HepG2 (cell line): ENCODE results near the gene LTC4S. TPM values are rescaled to one million over a fixed set of nuclear protein-coding genes. Genes with fewer than 3 reads are reported as not detected.

ENCODE experiments used
- ATF1 ChIP-seq: IDR thresholded peaks from 2 replicates; pipeline ENCODE4 v1.6.1; 2016; ENCODE audit warnings: mild to moderate bottlenecking, control low read depth
- ATM ChIP-seq: fragments of 450-650 bp; IDR thresholded peaks from 2 replicates; pipeline ENCODE4 v1.7.1; 2017; ENCODE audit warnings: mild to moderate bottlenecking, borderline replicate concordance
- CBX2 ChIP-seq, 2 experiments: fragments of 200-600 bp in 1 of 2; sonication (generic); formaldehyde crosslinking in 1 of 2; IDR thresholded peaks; 2 replicates each; pipeline versions ENCODE4 v1.7.0 to v1.8.1; 2018 to 2022; ENCODE audit warnings: low read depth in 2 of 2, low read length in 1 of 2, mild to moderate bottlenecking in 1 of 2, missing genetic modification reagents in 1 of 2
- CREB1 ChIP-seq, 2 experiments: fragments of 450-650 bp in 1 of 2; IDR thresholded peaks; 2 replicates each; pipeline ENCODE4 v1.6.1; 2016 to 2017; ENCODE audit warnings: control low read depth in 1 of 2, mild to moderate bottlenecking in 1 of 2, missing compliant biosample characterization in 1 of 2, missing genetic modification characterization in 1 of 2
- EED ChIP-seq: sonication (generic); formaldehyde crosslinking; IDR thresholded peaks from 2 replicates; pipeline ENCODE4 v1.5.0; 2020; ENCODE audit warnings: mild to moderate bottlenecking, missing genetic modification reagents
- FOXA1 ChIP-seq, 2 experiments: fragments of 450-650 bp in 1 of 2; sonication (generic) in 1 of 2; formaldehyde crosslinking in 1 of 2; IDR thresholded peaks; 2 replicates each; pipeline versions ENCODE4 v1.4.0 to v1.6.1; 2016 to 2020; ENCODE audit warnings: missing genetic modification reagents in 1 of 2
- FOXK2 ChIP-seq: fragments of 450-650 bp; IDR thresholded peaks from 2 replicates; pipeline ENCODE4 v1.6.1; 2016
- GABPB1 ChIP-seq: IDR thresholded peaks from 2 replicates; pipeline ENCODE4 v1.6.1; 2016; ENCODE audit warnings: mild to moderate bottlenecking, missing genetic modification reagents, moderate library complexity, missing compliant biosample characterization
- HMG20B ChIP-seq: conservative IDR thresholded peaks from 2 replicates; pipeline ENCODE4 v1.6.1; 2016; ENCODE audit warnings: missing genetic modification reagents, missing compliant biosample characterization
- RXRA ChIP-seq: sonication (generic); formaldehyde crosslinking; IDR thresholded peaks from 2 replicates; pipeline ENCODE4 v1.5.1; 2020; ENCODE audit warnings: missing genetic modification reagents
- XRCC5 ChIP-seq: fragments of 200-400 bp; formaldehyde crosslinking; optimal IDR thresholded peaks from 2 replicates; pipeline ENCODE3; 2017; ENCODE audit warnings: mild to moderate bottlenecking, low read length
- ZBTB21 ChIP-seq: sonication (generic); formaldehyde crosslinking; IDR thresholded peaks from 2 replicates; pipeline ENCODE4 v1.4.0; 2020; ENCODE audit warnings: missing genetic modification reagents
- ZBTB37 ChIP-seq: sonication (generic); formaldehyde crosslinking; IDR thresholded peaks from 2 replicates; pipeline ENCODE4 v1.4.0; 2020; ENCODE audit warnings: mild to moderate bottlenecking, missing genetic modification reagents
- ZFP91 ChIP-seq: sonication (generic); formaldehyde crosslinking; IDR thresholded peaks from 2 replicates; pipeline ENCODE4 v1.9.0; 2022; ENCODE audit warnings: missing genetic modification reagents, mild to moderate bottlenecking, borderline replicate concordance
- ZNF124 ChIP-seq: sonication (generic); formaldehyde crosslinking; IDR thresholded peaks from 2 replicates; pipeline ENCODE4 v1.4.0; 2020; ENCODE audit warnings: missing genetic modification reagents
- ZNF280B ChIP-seq: sonication (generic); formaldehyde crosslinking; IDR thresholded peaks from 2 replicates; pipeline ENCODE4 v1.5.0; 2020; ENCODE audit warnings: missing genetic modification reagents, mild to moderate bottlenecking, borderline replicate concordance
- ZNF441 ChIP-seq: sonication (generic); formaldehyde crosslinking; IDR thresholded peaks from 2 replicates; pipeline ENCODE4 v1.7.0; 2021; ENCODE audit warnings: missing genetic modification reagents, borderline replicate concordance
- ZSCAN20 ChIP-seq: sonication (generic); formaldehyde crosslinking; IDR thresholded peaks from 2 replicates; pipeline ENCODE4 v1.4.0; 2020; ENCODE audit warnings: missing genetic modification reagents, mild to moderate bottlenecking, borderline replicate concordance
- polyA plus RNA-seq, 8 experiments: library from polyadenylated mRNA; depleted of rRNA in 3 of 8; stranded (reverse) in 7 of 8; unstranded in 1 of 8; fragments of >200 nt; fragmentation: Illumina TruSeq in 4 of 8; extraction: Trizol in 4 of 8; gene quantifications; 2 replicates each; pipeline versions ENCODE4 v1.2.1 to v1.2.3, GENCODE V29; 2011 to 2016; ENCODE audit warnings: low read depth in 4 of 8, missing spikeins in 1 of 8, mixed read lengths in 1 of 8; ENCODE audit not compliant: insufficient read depth in 1 of 8
- total RNA-seq, 5 experiments: library from RNA; depleted of rRNA; stranded (reverse); fragments of >200 nt; fragmentation: Illumina TruSeq; extraction: Trizol; gene quantifications; 2 replicates each; pipeline ENCODE4 v1.2.3, GENCODE V29; 2016; ENCODE audit warnings: low read depth in 1 of 5
- TF ChIP-seq, protein P1 (sequence below): sonication (generic); formaldehyde crosslinking; conservative IDR thresholded peaks from 2 replicates; pipeline ENCODE4 v1.4.0; 2020; ENCODE audit warnings: missing genetic modification reagents

The LTC4S gene
- total and polyA plus RNA-seq, 2 of the 13 experiments (the other 11 are each of a cell fraction or from before 2014, with no cell fraction given), result 0.35 TPM; not detected in 1

DNA sequence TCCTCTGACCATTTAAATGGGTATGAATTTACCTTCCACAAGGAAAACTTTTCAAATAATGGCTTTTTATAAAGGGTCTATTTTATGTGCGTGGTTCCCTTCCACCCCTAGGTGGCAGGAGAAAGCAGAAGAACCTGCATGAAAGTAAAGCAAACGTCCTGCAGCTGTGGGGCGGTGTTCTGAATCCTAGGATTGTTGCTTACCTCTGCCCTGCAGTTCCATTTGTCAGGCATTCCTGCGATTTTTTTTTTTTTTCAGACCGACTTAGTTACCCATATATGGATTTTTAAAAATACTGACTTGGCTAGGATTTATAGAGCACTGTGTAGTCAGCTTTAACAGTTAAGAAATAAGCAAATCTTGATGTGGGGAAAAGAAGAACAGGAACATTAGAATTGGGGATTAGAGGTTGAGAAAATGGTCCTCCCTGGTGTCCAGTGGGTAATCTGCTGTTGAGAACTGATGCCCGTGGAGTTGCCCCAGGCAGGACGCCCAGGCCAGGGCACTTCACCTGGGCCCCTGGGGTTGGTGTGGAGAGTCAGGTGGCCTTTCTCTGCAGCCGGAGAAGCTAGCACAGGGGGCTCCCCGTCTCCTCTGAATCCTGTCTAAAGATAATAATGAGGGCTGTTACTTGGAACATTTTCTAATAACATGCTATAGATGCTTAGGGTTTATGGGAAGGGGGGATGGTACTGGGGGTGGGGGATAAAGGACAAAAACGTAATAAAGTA lies 30.4 kb upstream of the LTC4S start (continued):
- TF ChIP-seq ZNF280B (CRISPR knock-in tag) (no peak), CREB1 (IDR thresholded peaks at IDR 0.05) (no peak), CREB1 (CRISPR knock-in tag; IDR thresholded peaks at IDR 0.05) (0 out of 2 replicates have a peak, but pooled peaks have one; percentile 41), ZNF124 (CRISPR knock-in tag) (no peak), HMG20B (no peak), XRCC5 (peak; percentile 41), FOXA1 (IDR thresholded peaks at IDR 0.05) (no peak), FOXA1 (CRISPR knock-in tag; IDR thresholded peaks at IDR 0.05) (no peak), ZBTB21 (no peak), ZSCAN20 (CRISPR knock-in tag) (no peak), ZBTB37 (CRISPR knock-in tag) (no peak), ZNF441 (no peak), FOXK2 (no peak), ATF1 (CRISPR knock-in tag) (no peak), GABPB1 (CRISPR knock-in tag) (no peak), CBX2 (IDR thresholded peaks at IDR 0.05; ENCODE audit: low read depth, low read length) (no peak), CBX2 (CRISPR knock-in tag; IDR thresholded peaks at IDR 0.05; ENCODE audit: low read depth) (no peak), RXRA (CRISPR knock-in tag) (no peak), EED (CRISPR knock-in tag) (no peak), ATM (no peak), ZFP91 (CRISPR knock-in tag) (no peak)
- TF ChIP-seq, protein P1, sequence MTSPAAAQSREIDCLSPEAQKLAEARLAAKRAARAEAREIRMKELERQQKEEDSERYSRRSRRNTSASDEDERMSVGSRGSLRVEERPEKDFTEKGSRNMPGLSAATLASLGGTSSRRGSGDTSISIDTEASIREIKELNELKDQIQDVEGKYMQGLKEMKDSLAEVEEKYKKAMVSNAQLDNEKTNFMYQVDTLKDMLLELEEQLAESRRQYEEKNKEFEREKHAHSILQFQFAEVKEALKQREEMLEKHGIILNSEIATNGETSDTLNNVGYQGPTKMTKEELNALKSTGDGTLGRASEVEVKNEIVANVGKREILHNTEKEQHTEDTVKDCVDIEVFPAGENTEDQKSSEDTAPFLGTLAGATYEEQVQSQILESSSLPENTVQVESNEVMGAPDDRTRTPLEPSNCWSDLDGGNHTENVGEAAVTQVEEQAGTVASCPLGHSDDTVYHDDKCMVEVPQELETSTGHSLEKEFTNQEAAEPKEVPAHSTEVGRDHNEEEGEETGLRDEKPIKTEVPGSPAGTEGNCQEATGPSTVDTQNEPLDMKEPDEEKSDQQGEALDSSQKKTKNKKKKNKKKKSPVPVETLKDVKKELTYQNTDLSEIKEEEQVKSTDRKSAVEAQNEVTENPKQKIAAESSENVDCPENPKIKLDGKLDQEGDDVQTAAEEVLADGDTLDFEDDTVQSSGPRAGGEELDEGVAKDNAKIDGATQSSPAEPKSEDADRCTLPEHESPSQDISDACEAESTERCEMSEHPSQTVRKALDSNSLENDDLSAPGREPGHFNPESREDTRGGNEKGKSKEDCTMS (CRISPR knock-in tag), result no peak
